Measurements from ENCODE around the gene GABRB3.

GABRB3 gene

GRCh38 chr15:26729581-26729980 is 43.3 kb downstream of the GABRB3 start:
- Mint-ChIP-seq H3K4me3 (no peak overlapping the region), H3K36me3 (ENCODE audit: low read depth) (peaks cover 9% of the 10 kb centered on the region), H3K27me3 (ENCODE audit: low read depth) (no peaks in the 10 kb centered on the region), H3K9me3 (peaks cover 13% of the 10 kb centered on the region), H3K27ac (no peak overlapping the region), H3K4me1 (no peaks in the 10 kb centered on the region)
- TF ChIP-seq CTCF (IDR thresholded peaks at IDR 0.05; ENCODE audit: unreplicated experiment in 3 of 3) = no peak

- no peaks in the 10 kb centered on the region for H3K4me1 Mint-ChIP-seq
- no peak overlapping the region for H3K27ac Mint-ChIP-seq
- H3K36me3 Mint-ChIP-seq (ENCODE audit: low read depth) = peaks cover 9% of the 10 kb centered on the region
- no peak for TF ChIP-seq CTCF (IDR thresholded peaks at IDR 0.05; ENCODE audit: unreplicated experiment in 3 of 3)
- peaks cover 10% of the 10 kb centered on the region for H3K9me3 Mint-ChIP-seq
- H3K27me3 Mint-ChIP-seq (ENCODE audit: low read depth) = no peaks in the 10 kb centered on the region
- H3K4me3 Mint-ChIP-seq = no peak overlapping the region
These were observed 43.8 kb downstream of the GABRB3 start for GRCh38 chr15:26729030-26729429.

- Mint-ChIP-seq H3K27ac (no peak overlapping the region), H3K27me3 (ENCODE audit: low read depth) (no peaks in the 10 kb centered on the region), H3K4me3 (no peak overlapping the region), H3K36me3 (ENCODE audit: low read depth) (no peaks in the 10 kb centered on the region), H3K9me3 (no peaks in the 10 kb centered on the region), H3K4me1 (no peaks in the 10 kb centered on the region)
- TF ChIP-seq CTCF (IDR thresholded peaks at IDR 0.05; ENCODE audit: unreplicated experiment in 3 of 3) = no peak
These were observed 48.3 kb downstream of the GABRB3 start for GRCh38 chr15:26724381-26725150.

GRCh38 chr15:26722621-26723160 is 50.2 kb downstream of the GABRB3 start:
- Mint-ChIP-seq H3K4me3 (no peak overlapping the region), H3K36me3 (ENCODE audit: low read depth) (no peaks in the 10 kb centered on the region), H3K27ac (no peak overlapping the region), H3K4me1 (peaks cover 7% of the 10 kb centered on the region), H3K27me3 (ENCODE audit: low read depth) (no peaks in the 10 kb centered on the region), H3K9me3 (no peaks in the 10 kb centered on the region)
- no peak for TF ChIP-seq CTCF (IDR thresholded peaks at IDR 0.05; ENCODE audit: unreplicated experiment in 3 of 3)

- Mint-ChIP-seq H3K4me1 (peaks cover 11% of the 10 kb centered on the region), H3K27me3 (ENCODE audit: low read depth) (peaks cover 4% of the 10 kb centered on the region), H3K9me3 (no peaks in the 10 kb centered on the region), H3K27ac (no peak overlapping the region), H3K36me3 (ENCODE audit: low read depth) (no peaks in the 10 kb centered on the region), H3K4me3 (no peak overlapping the region)
- TF ChIP-seq CTCF (IDR thresholded peaks at IDR 0.05; ENCODE audit: unreplicated experiment in 3 of 3) = no peak
These were observed 51.5 kb downstream of the GABRB3 start for GRCh38 chr15:26721232-26721967.
